Activated CD4-positive, alpha-beta memory T cell treated with anti-CD3 and anti-CD28 coated beads for 36 hours (primary cell): Measurements from ENCODE around the gene TPM3. TPM values are rescaled to one million over a fixed set of nuclear protein-coding genes. Genes with fewer than 3 reads are reported as not detected.
"Not testable (repeated sequence)": the region's sequence is repeated elsewhere in the genome, so short reads cannot be mapped to it uniquely, and the experiment has no call there.

Source experiments
- CTCF ChIA-PET: fragments of 350-600 bp; sonication (Branson Sonifier 250); formaldehyde crosslinking; loops from one replicate; lab custom pipeline; 2021; ENCODE audit warnings: antibody characterized with exemption, inconsistent platforms; lab: Charles Lee
- POLR2A ChIA-PET: fragments of 350-600 bp; sonication (Branson Sonifier 250); formaldehyde crosslinking; loops from one replicate; lab custom pipeline; 2021; ENCODE audit warnings: antibody characterized with exemption; lab: Charles Lee
- DNase-seq: peaks from one replicate; pipeline ENCODE4 v3.0.0-alpha.2; 2020
- H3K27ac Mint-ChIP-seq: one replicate; pipeline ENCODE4 v1.8.0; 2021; ENCODE audit warnings: mixed read lengths
- H3K27me3 Mint-ChIP-seq: one replicate; pipeline ENCODE4 v1.8.0; 2021; ENCODE audit warnings: mixed read lengths
- H3K36me3 Mint-ChIP-seq: one replicate; pipeline ENCODE4 v1.8.0; 2021; ENCODE audit warnings: mixed read lengths
- H3K4me1 Mint-ChIP-seq: one replicate; pipeline ENCODE4 v1.8.0; 2021; ENCODE audit warnings: low read depth, mixed read lengths
- H3K4me3 Mint-ChIP-seq: one replicate; pipeline ENCODE4 v1.8.0; 2021; ENCODE audit warnings: mild to moderate bottlenecking, mixed read lengths
- H3K9me3 Mint-ChIP-seq: one replicate; pipeline ENCODE4 v1.8.0; 2021; ENCODE audit warnings: mixed read lengths
- intact Hi-C: fragments of 100-400 bp; cut with micrococcal nuclease; formaldehyde crosslinking; loops from one replicate; pipeline ENCODE4 v1.15.1; 2023
- total RNA-seq, 2 experiments: library from RNA; stranded (reverse); gene quantifications; one replicate each; pipeline ENCODE4 v1.2.3, GENCODE V29; 2021

Gene TPM3
- total RNA-seq, result 100 to 1,000 TPM; 726 to 736 TPM

GRCh38 chr1:154191990-154192461, at the start of gene TPM3:
TPM3 (minus strand) TSS chr1:154192100; CDS start chr1:154192018, 82 bp downstream.
- POLR2A ChIA-PET, result no interaction called here
- H3K27ac Mint-ChIP-seq, result no peak within 1 kb of the TSS
- H3K36me3 Mint-ChIP-seq, result no peaks in the 10 kb centered on the region

GRCh38 chr1:154240294-154240833, 48.5 kb upstream of the TPM3 start:
- CTCF ChIA-PET, result interaction anchor here (1.0 kb wide), 1 partner anchor 18 kb away, joined by 6 read pairs; no protein-coding TSS in a partner anchor
- intact Hi-C loops, result no loop called here
- Mint-ChIP-seq H3K36me3 (peaks cover 71% of the 10 kb centered on the region), H3K4me3 (no peak overlapping the region), H3K27ac (peak overlapping the region; percentile 64), H3K27me3 (no peaks in the 10 kb centered on the region), H3K9me3 (no peaks in the 10 kb centered on the region), H3K4me1 (peaks cover 28% of the 10 kb centered on the region)
- DNase-seq, result no peak
- POLR2A ChIA-PET, result no interaction called here

More at GRCh38 chr1:154191990-154192461, at the start of gene TPM3:
- no peak within 1 kb of the TSS for H3K4me3 Mint-ChIP-seq
- CTCF ChIA-PET, result interaction anchor here (0.6 to 1.1 kb wide), 2 partner anchors 143 to 154 kb away, joined by 3 read pairs; no protein-coding TSS in a partner anchor
- intact Hi-C loops, result no loop called here
- H3K9me3 Mint-ChIP-seq, result no peaks in the 10 kb centered on the region
- H3K4me1 Mint-ChIP-seq, result no peaks in the 10 kb centered on the region
- no peak for DNase-seq
- H3K27me3 Mint-ChIP-seq, result peaks cover 11% of the 10 kb centered on the region

- Mint-ChIP-seq H3K4me3 (no peak overlapping the region), H3K4me1 (peaks cover 28% of the 10 kb centered on the region), H3K27ac (peak overlapping the region; percentile 3), H3K27me3 (no peaks in the 10 kb centered on the region), H3K36me3 (peaks cover 75% of the 10 kb centered on the region), H3K9me3 (no peaks in the 10 kb centered on the region)
- intact Hi-C loops, result no loop called here
- POLR2A ChIA-PET, result no interaction called here
- no peak for DNase-seq
- CTCF ChIA-PET, result no interaction called here
These were observed 47.6 kb upstream of the TPM3 start for GRCh38 chr1:154239491-154239890.

GRCh38 chr1:154237880-154238506, 46.1 kb upstream of the TPM3 start:
- intact Hi-C loops, result no loop called here
- no peaks in the 10 kb centered on the region for H3K9me3 Mint-ChIP-seq
- no peaks in the 10 kb centered on the region for H3K27me3 Mint-ChIP-seq
- ChIA-PET POLR2A (no interaction called here), CTCF (interaction anchor here (1.3 kb wide), 1 partner anchor 97 kb away, joined by 3 read pairs; no protein-coding TSS in a partner anchor)
- H3K27ac Mint-ChIP-seq, result peak overlapping the region; percentile 26
- H3K4me1 Mint-ChIP-seq, result peaks cover 28% of the 10 kb centered on the region
- peaks cover 67% of the 10 kb centered on the region for H3K36me3 Mint-ChIP-seq
- no peak overlapping the region for H3K4me3 Mint-ChIP-seq
- no peak for DNase-seq

GRCh38 chr1:154237435-154237834, 45.5 kb upstream of the TPM3 start:
- peak overlapping the region; percentile 0 for H3K27ac Mint-ChIP-seq
- ChIA-PET POLR2A (no interaction called here), CTCF (no interaction called here)
- no peaks in the 10 kb centered on the region for H3K27me3 Mint-ChIP-seq
- DNase-seq, result no peak
- intact Hi-C loops, result no loop called here
- peaks cover 25% of the 10 kb centered on the region for H3K4me1 Mint-ChIP-seq
- no peaks in the 10 kb centered on the region for H3K9me3 Mint-ChIP-seq
- no peak overlapping the region for H3K4me3 Mint-ChIP-seq
- peaks cover 62% of the 10 kb centered on the region for H3K36me3 Mint-ChIP-seq

GRCh38 chr1:154236855-154237254, 45.0 kb upstream of the TPM3 start:
- peak overlapping the region; percentile 0 for H3K27ac Mint-ChIP-seq
- POLR2A ChIA-PET, result no interaction called here
- intact Hi-C loops, result no loop called here

GRCh38 chr1:154233127-154233526, 41.2 kb upstream of the TPM3 start:
- not testable (repeated sequence) for H3K9me3 Mint-ChIP-seq
- CTCF ChIA-PET, result interaction anchor here (0.7 kb wide), 1 partner anchor 10 kb away, joined by 3 read pairs; no protein-coding TSS in a partner anchor
- peak overlapping the region; percentile 24 for H3K27ac Mint-ChIP-seq

More at GRCh38 chr1:154236855-154237254, 45.0 kb upstream of the TPM3 start:
- Mint-ChIP-seq H3K27me3 (no peaks in the 10 kb centered on the region), H3K9me3 (no peaks in the 10 kb centered on the region), H3K4me1 (peaks cover 20% of the 10 kb centered on the region), H3K4me3 (no peak overlapping the region), H3K36me3 (peaks cover 60% of the 10 kb centered on the region)
- no peak for DNase-seq
- CTCF ChIA-PET, result no interaction called here

GRCh38 chr1:154231112-154231511, 39.2 kb upstream of the TPM3 start:
- H3K27ac Mint-ChIP-seq, POLR2A ChIA-PET, intact Hi-C loops, H3K9me3 Mint-ChIP-seq, H3K4me3 Mint-ChIP-seq, H3K4me1 Mint-ChIP-seq, H3K27me3 Mint-ChIP-seq, DNase-seq: not testable (repeated sequence)
- H3K36me3 Mint-ChIP-seq, result peaks cover 58% of the 10 kb centered on the region
- CTCF ChIA-PET, result interaction anchor here (1.1 to 1.7 kb wide), 2 partner anchors 17 to 103 kb away, joined by 4 to 5 read pairs; no protein-coding TSS in a partner anchor

More at GRCh38 chr1:154233127-154233526, 41.2 kb upstream of the TPM3 start:
- DNase-seq, H3K4me3 Mint-ChIP-seq, H3K4me1 Mint-ChIP-seq, POLR2A ChIA-PET, H3K27me3 Mint-ChIP-seq, intact Hi-C loops: not testable (repeated sequence)
- peaks cover 64% of the 10 kb centered on the region for H3K36me3 Mint-ChIP-seq

- intact Hi-C loops, result loop anchor here (2.0 kb wide), 1 partner anchor 39 kb away; no protein-coding TSS in a partner anchor
These were observed 33.5 kb upstream of the TPM3 start for GRCh38 chr1:154225370-154225769.

GRCh38 chr1:154223621-154224020, 31.7 kb upstream of the TPM3 start:
- CTCF ChIA-PET, result interaction anchor here (0.6 to 2.5 kb wide), 5 partner anchors 9 to 113 kb away, joined by 3 to 9 read pairs (median 3); partner anchors contain the start of gene HAX1
- peaks cover 4% of the 10 kb centered on the region for H3K9me3 Mint-ChIP-seq
- POLR2A ChIA-PET, result interaction anchor here (1.5 kb wide), 1 partner anchor 9 kb away, joined by 6 read pairs; no protein-coding TSS in a partner anchor
- DNase-seq, result no peak
- peaks cover 60% of the 10 kb centered on the region for H3K4me1 Mint-ChIP-seq
- intact Hi-C loops, result loop anchor here (2.0 to 5.0 kb wide), 2 partner anchors 41 to 301 kb away; partner anchors contain the start of gene GATAD2B
- peaks cover 2% of the 10 kb centered on the region for H3K27me3 Mint-ChIP-seq
- peak overlapping the region; percentile 94 for H3K27ac Mint-ChIP-seq
- no peak overlapping the region for H3K4me3 Mint-ChIP-seq
- H3K36me3 Mint-ChIP-seq, result peaks cover 57% of the 10 kb centered on the region

More at GRCh38 chr1:154225370-154225769, 33.5 kb upstream of the TPM3 start:
- peaks cover 53% of the 10 kb centered on the region for H3K36me3 Mint-ChIP-seq
- no peak overlapping the region for H3K4me3 Mint-ChIP-seq
- H3K27ac Mint-ChIP-seq, result no peak overlapping the region
- peaks cover 2% of the 10 kb centered on the region for H3K27me3 Mint-ChIP-seq
- no peak for DNase-seq
- ChIA-PET POLR2A (no interaction called here), CTCF (interaction anchor here (2.5 kb wide), 1 partner anchor 46 kb away, joined by 6 read pairs; the partner anchor contains the start of gene HAX1)
- H3K9me3 Mint-ChIP-seq, result peaks cover 4% of the 10 kb centered on the region
- peaks cover 50% of the 10 kb centered on the region for H3K4me1 Mint-ChIP-seq

- peak overlapping the region; percentile 94 for H3K27ac Mint-ChIP-seq
- POLR2A ChIA-PET, result interaction anchor here (1.5 to 3.9 kb wide), 2 partner anchors 9 to 41 kb away, joined by 6 to 21 read pairs; no protein-coding TSS in a partner anchor
- peak overlapping the region; percentile 90 for H3K4me3 Mint-ChIP-seq
- peaks cover 61% of the 10 kb centered on the region for H3K36me3 Mint-ChIP-seq
- peaks cover 67% of the 10 kb centered on the region for H3K4me1 Mint-ChIP-seq
- CTCF ChIA-PET, result interaction anchor here (1.0 to 2.3 kb wide), 9 partner anchors 12 to 256 kb away, joined by 3 to 11 read pairs (median 4); partner anchors contain the start of gene HAX1
- DNase-seq, result no peak
- intact Hi-C loops, result loop anchor here (5.0 kb wide), 1 partner anchor 301 kb away; the partner anchor contains the start of gene GATAD2B
- H3K9me3 Mint-ChIP-seq, result peaks cover 4% of the 10 kb centered on the region
- H3K27me3 Mint-ChIP-seq, result peaks cover 2% of the 10 kb centered on the region
These were observed 31.0 kb upstream of the TPM3 start for GRCh38 chr1:154222918-154223317.
